SIG-M5 treated with dmso at 0.1 percent for 504 hours (cell line): ENCODE measurements around the gene ATP1A1.

Experiments
- DNase-seq: peaks from one replicate; lab custom pipeline; 2025; ENCODE audit not compliant: unreplicated experiment; lab: John Stamatoyannopoulos, UW

The ATP1A1 gene

DNA sequence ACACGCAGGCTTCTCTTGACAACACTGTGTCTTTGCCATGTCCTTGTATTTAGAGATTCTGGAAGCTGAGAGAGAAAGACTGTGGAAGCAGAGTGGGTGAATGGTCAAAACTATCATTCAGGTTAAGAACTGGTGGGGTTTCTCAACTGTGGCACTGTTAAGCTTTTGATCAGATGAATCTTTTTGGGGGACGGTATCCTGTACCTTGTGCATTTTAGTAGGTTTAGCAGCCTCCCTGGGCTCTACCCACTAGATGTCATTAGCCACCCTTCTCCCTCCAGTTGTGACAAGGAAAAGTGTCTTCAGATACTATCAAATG lies 39.4 kb downstream of the ATP1A1 start:
- DNase-seq = no peak

DNA sequence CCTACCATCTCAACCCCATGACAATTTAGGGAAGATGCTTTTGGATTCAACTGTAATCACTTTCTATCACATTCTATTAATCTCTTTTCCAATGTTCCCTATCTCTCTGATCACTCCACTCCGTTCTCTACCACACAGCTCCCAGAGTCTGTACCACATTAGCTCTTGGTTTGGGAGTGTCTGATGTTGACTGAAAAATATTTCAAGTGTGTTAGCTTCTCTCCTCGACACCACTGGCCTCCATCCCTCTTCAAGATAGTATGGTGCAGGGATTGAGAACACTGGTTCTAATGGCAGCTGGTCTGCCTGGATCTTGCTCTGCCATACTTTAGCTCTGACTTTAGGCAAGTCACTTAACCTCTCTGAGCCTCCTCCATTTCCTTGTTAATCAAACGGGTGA lies 39.9 kb downstream of the ATP1A1 start:
- DNase-seq = no peak

DNA sequence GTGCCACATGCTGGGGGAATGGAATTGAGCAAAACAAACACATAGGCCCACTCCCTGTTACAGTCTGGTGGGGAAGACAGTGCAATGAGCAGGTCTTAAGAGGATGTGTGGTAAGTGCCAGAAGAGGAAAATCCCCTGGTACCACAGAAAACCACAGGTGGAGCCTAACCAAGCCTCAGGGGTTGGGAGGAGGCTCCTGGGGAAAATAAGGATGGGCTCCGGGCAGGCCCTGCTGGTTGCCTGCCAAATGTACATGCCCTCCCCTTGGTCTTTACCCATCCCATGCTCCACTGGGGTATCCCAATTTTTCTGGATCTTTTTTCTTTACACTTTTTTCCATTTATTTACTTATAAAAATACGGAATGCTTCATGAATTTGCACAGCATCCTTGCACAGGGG lies 40.4 kb downstream of the ATP1A1 start:
- DNase-seq = no peak

DNA sequence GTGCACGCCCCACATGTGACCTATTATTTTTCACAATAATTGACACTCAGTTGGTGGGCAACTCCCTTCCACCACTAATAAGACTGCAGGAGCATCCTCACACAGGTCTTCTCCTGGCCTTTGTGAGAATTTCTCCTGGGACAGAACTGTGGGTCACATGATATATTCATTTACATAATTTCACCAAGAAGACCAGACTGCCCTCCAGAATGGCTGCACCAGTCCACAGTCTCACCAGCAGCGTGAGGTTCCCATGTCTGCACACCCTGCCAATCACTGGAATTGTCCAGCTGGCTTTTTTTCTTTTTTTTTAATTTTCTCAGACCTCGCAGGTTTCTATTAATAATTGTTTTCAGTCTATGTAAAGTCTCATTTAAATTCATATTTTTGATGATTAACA lies 41.3 kb downstream of the ATP1A1 start:
- no peak for DNase-seq

DNA sequence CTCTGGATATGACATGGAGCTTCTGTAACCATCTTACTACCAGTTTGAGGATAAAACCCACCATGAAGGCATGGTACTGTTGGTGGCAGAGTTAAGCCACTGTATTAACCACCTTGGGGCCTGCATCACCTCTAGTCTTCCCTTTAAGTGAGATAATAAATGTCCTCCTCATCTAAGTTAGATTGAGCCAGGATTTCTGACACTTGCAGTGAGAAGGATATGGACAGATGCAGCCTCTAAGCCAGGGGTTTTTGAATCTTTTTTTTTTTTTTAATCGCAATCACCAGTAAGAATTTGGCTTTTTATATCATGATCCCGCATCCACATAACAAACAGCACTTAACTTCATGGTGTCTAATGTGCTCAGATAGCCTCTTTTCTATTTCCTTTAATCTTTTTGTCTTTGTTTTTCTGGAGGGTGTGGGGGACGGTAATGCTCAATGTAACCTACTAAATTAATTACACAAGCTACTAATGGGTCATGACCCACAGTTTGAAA lies 42.2 kb downstream of the ATP1A1 start:
- DNase-seq = no peak

DNA sequence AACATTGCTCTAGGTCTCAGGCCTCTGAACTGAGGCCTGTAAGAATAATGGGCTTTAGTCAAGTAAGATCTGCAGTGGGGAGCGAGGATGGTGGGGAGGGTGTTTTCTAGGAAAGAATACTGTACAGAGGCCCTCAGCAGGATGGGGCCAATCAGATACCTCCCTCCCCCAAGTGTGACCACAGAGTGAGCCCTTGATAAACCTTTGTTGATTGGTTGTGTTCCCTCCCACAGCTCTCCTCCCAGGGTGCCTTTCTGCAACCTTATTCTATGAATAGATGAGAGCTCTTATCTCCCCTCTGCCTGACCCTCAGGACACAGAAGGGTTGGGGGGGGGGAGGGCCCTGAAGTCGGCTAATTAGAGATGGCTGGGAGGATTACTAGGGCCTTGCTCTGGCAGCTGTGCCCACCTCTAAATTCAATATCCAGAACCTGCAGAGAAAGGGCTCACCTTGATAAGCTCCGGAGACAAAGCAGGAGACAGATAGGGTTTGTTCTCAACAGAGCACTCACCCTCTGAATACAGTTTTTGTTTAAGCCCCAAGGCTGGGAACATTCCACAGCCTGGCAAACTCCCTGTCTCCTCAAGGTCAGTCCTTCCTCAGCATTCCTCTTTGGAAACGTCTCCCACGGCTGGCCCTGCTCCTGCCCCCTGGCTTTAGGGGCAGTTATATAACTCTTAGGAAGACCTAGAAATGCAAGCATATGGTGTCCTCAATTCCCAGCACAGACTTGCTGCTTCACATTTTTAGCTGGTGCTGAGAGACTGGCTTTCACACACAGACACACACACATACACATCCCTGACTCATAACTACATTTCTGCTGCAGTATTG lies 42.9 kb downstream of the ATP1A1 start:
- DNase-seq = no peak

DNA sequence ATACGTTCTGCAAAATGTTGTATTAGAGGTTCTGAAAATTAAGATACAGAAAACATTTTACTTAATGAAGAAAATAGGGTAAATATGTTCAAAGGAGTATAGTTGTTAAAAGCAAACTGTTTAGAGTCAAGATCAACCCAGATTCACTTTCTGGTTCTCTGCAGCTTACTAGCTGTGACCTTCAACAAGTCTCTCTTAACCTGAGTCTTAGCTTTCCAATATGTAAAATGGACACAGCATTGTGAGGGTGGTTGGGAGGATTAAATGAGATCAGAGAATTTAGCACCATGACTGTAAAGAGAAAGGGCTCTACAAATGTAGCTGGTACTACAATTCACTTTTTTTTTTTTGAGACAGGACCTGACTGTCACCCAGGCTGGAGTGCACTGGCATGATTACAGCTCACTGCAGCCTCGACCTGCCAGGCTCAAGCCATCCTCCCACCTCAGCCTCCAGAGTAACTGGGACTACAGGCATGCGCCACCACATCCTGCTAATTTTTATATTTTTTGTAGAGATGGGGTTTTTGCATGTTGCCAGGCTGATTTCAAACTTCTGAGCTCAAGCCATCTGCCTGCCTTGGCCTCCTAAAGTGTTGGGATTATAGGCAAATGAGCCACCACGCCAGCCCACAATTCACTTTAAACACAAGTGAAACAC lies 43.9 kb downstream of the ATP1A1 start:
- no peak for DNase-seq

DNA sequence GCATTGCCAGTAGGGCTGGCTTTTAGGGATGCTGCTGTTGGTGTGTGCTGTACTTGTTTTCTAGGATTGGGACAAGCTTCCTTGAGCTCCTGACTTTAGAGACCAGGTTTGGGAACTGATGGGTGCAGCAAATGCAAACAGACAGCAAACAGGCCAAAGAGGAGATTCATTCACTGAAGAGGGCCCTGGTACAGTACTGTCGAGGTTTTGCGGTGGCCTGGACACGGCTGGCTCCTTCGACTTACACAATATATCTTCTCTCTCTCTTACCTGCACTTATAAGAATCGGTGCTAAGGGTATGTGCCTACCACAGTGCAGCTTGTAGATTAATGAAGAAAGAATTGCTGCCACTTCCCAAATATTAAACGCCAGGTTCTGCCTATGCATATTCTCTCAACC lies 44.6 kb downstream of the ATP1A1 start:
- DNase-seq = no peak

DNA sequence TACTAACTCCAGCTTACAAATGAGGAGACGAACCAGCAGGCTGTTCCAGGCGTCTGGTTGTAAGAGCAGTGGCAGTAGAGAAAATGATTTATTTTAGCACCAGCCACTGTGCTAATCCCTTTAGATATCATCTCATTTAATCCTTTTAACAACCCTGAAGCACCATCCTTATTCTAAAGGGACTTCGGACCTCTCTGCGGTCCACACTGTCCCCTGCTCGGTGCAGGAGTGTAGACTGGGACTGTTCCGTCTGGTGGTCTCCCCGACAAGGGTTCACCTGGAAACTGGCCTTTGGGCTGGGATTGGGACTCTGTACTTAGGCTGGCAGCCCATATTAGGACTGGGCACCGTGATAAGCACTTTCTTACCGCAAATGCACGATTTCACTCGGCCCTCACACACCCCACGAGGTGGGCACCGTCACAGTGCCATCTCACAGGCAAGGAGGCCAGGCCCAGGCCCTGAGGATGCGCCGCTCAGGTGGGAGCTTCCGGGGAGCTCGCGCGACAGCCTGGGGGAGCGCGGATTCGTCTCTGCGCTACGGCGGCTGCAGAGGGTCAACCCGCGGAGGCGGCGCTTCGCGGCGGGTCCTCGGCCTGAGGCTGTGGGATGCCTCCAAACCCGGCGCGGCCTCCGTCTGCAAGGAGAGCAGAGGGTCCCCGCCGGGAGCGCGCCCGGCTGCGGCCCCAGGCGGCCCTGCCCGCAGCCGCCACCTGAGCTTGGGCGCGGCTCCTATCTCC lies 45.2 kb downstream of the ATP1A1 start:
- DNase-seq = peak; percentile 72

DNA sequence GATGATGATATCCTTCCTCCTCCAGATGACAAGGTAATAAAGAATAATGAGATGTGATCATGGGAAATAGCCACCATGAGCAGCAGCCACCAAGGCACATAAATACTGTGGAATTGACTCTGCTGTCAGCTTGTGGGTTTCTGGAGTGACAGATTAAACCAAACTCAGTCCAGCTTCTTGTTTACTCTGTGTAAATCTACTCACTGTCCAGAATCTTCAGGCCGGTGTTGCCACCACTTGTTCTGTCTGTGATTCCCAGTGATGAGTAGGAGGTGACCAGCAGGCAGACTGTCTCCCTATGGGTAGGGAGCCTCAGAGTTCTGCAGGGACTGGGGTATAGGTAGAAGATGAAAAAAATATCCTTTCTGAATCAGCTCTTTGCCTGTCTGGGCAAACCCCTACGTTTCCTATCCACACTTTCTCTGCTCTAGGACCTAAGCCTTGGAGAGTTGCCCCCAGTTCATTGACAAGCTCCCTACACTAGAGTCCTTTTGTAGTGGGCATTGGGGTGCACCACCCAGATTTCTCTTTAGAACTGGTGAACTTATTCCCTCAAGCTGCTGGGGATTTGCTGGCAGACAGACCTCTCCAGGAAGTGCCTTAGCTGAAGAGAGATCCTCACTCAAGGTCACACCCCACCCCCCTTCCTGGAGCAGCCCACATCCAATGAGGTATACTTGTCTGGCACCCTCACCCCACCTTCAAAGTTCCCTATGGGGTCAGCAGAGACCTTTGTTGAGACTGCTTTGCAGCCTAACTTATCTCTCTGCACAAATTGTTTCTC lies 47.6 kb downstream of the ATP1A1 start:
- DNase-seq = no peak

DNA sequence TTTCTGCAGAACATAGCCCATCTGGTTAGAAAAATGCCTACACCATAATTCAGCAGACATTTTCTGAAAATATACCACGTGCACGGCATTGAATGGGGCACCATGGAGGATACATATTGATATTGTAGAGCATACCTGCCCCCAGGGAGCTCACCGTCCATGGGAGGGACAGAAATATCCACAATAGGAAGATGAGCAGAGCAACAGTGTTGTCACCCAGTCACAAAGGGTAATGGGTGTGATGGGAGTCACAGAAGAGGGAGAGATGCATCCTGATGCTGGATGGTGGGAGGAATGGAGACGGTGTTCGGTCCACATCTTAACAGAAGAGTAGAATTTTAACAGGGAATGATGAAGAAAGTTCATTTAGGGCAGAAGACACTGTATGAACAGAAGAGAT lies 51.4 kb downstream of the ATP1A1 start:
- DNase-seq = no peak

DNA sequence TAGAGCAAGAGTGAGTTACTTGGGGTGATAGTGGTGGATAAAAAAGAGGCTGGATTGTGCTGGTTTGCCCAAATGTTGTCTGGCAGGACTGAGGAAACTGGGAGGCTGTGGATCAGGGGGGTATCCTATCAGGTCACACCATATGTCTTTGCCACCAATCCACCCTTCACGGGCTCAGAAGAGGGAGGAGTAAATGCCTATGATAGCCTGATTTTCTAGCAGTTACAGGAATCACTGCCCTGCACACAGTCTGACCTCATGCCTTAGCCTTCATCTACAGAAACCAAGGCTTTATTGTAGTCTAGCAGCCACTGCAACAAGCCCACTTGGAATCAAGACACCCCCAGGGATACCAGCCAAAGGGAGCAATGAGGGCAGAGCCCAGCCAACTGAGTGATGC lies 51.8 kb downstream of the ATP1A1 start:
- no peak for DNase-seq

DNA sequence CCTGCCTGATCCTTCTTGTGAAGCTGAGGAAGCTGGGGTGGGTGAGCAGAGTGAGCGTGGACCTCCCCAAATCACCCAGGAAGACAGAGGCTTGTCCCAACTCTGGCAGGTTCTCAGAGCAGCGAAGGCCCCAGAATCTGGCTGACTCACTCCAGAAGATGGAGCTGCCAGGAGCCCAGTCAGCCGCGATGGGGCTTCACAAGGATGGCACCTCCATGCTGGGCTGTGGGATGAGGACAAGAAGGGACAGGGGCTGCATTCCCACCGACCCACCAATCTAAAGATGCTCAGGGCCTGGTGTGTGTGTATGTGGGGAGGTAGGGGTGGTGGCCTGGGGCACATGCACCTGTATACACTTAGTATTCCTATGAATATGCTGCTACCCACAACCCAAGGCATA lies 52.9 kb downstream of the ATP1A1 start:
- no peak for DNase-seq

DNA sequence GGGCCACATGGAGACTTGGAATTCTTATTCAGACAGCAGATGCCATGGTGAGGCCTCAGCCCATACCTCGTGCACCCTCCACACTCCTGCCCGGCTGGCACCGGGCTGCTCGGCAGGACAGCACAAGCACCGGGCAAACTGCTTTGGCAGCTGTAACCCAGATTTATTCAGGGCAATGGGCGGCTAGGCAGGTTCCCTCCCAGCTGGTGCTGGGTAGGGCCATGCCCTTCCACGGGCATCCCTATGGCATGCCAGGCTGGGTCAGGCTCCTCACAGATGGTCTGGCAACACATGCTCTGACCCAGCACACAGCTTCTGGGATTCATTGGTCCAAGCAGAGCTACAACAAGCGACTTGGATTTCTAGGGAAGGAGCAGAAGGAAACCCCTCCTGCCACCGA lies 53.4 kb downstream of the ATP1A1 start:
- no peak for DNase-seq

DNA sequence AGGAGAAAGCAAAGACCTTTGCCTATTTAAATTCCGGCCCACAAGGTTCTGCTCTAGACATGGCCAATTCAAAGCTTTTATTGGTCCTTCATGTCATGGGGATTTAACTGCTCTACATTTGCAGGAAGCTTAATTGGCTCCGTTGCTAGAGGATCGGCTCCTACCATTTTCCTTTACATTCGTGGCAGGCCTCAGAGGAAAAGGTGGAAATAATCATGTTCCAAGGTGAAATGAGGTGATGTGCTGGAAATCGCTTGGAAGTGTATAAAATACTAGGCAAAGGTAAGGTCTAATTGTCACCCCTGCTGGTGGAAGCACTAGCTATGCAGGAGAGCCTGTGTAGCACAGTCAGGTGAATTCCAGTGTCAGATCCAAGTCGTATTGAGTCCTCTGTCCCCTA lies 55.5 kb downstream of the ATP1A1 start:
- DNase-seq = no peak

DNA sequence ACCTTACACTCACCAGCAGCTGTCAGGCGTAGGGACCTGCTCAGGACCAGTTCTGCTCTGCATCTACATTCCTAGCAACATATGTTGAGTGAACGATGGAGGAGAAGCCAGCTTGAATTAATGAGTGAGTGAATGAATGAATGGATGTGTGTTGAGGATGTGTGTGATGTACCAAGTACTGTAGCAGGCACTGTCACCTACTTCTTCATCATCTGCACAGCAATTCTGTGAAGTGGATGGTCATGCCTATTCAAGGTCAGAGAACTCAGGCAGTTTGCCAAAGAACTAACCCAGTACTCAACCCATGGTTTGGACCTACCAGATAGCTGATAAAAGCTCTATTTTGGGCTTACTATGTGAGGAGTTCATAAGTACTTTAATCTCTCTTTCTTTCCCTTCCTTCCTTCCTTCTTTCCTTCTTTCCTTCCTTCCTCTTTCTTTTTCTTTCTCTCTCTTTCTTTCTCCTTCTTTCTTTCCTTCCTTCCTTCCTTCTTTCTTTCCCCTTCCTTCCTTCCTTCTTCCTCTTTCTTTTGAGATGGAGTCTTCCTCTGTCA lies 56.9 kb downstream of the ATP1A1 start:
- no peak for DNase-seq

DNA sequence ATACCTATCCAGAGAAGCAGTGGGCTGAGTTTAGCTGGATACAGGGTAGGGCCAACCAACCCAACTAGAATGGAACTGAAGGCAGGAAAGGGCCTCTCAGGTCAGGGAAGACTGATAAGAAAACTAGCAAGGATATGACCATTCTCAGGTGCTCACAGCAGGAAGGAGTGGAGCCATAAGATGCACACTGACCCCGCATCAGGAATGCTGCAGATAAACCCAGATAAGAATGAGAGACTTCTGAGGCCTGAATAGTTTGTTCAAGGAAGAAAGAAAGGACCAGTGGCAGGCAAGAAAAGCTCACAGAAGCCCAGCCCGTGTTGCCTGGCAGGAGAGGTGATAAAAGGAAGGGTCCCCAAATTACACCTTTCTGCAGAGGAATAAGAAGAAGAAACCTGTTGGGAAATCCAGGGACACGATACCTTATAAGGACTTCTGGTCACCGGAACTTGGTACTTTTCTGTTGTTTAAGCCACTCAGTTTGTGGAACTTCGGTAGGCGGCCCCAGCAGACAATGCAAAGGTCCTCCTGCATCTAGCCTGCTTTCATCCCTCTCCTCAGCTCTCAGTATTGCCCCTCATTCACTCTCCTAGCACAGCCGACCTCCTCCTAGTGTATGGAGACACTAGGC lies 58.9 kb downstream of the ATP1A1 start:
- no peak for DNase-seq

DNA sequence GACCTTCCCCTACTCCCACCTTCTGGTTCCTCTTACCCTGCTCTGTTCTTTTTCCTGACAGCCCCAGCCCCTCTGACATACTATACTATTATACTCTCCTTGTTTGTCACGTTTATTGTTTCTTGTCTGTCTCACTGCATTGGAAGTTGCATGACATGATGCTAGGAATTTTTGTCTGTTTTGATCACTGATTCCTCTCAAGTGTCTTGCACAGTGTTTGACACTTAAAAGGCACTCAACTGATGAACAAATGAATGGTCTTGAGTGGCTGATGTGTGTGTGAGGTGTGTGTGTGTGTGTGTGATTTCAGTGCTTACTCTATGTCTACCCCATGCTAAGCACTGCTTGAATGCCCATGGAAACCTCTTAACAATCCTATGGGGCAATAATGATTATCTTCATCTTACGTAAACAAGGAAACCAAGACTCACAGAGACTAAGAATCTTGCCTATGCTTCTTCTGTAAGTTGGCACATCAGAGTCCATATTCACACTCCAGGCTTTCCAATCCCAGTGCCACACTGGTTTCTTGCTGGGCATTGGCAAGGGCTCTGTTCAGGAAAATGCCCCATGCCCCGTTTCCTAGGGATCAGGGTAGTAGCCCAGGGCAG lies 59.7 kb downstream of the ATP1A1 start:
- DNase-seq = peak; percentile 12

DNA sequence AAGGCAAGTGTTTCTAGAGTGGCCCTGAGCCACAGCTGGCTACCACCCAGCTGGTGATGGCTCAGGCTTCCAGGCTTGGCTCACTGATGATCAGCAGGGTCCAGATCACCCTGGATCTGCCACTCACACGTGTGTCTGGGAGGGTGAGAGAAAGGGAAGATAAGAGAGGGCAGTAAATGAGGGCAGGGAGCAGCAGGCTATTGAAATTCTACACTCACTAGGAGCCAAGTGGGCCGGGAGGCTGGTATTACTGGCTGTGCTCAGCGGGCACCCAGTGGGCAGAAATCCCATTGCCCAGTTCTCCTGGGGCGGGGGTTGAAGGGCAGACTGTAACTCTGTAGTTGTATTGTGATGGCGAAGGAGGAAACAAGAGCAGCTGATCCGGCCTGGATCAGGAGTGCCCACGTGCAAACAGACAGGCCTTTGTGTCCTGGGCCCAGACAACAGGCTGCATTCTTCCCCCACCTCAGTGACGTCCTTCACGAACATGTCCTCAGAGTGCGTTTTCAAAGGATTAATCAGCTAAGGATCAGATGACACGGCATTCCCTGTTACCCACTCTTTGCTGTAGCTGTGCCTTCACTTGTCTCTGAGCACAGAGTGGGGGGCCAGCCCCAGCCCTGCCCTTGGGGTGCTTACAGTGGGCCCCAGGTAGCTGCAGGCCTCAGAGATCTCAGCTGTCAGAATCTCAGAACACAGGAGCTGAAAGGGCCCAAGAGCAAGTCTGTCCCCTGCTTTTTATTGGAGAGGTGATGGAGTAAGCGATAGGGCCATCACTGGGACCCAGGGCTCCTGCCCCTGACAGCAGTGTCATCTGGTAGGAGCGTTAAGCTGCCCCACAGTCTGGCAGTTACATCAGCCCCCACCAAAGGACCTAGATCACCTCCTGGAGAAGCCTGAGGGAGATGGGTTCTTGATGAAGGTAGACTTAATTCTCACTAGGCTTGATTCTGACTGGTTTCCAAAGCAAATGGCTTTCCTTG lies 60.5 kb downstream of the ATP1A1 start:
- DNase-seq = no peak
